CD14-positive monocyte (primary cell): Measurements from ENCODE around the gene ZP4. TPM values are rescaled to one million over a fixed set of nuclear protein-coding genes. Genes with fewer than 3 reads are reported as not detected.

Experiments used
- DNase-seq, 3 donors: peaks; one replicate each; pipeline ENCODE4 v3.0.0-alpha.2; 2011 to 2022
- H2AFZ ChIP-seq: 2 replicates; pipeline ENCODE4 v1.6.0; 2012; ENCODE audit warnings: mild to moderate bottlenecking, low read depth, low read length, inconsistent platforms; ENCODE audit not compliant: insufficient read depth, poor library complexity, severe bottlenecking
- H3K27ac ChIP-seq, 2 donors: 1 replicate in 1 of 2; 2 replicates in 1 of 2; pipeline ENCODE4 v1.5.1; 2012 to 2013; ENCODE audit warnings: low read length in 2 of 2, control low read depth in 1 of 2, inconsistent platforms in 1 of 2, low read depth in 1 of 2, mild to moderate bottlenecking in 1 of 2
- H3K27me3 ChIP-seq, 2 donors: one replicate each; pipeline versions ENCODE4 v1.6.0 to v1.6.1; 2011 to 2013; ENCODE audit warnings: low read length in 2 of 2; ENCODE audit not compliant: control insufficient read depth in 2 of 2, insufficient read depth in 2 of 2
- H3K36me3 ChIP-seq, 2 donors: replicated peaks in 1 of 2; 1 replicate in 1 of 2; 2 replicates in 1 of 2; pipeline versions ENCODE4 v1.5.1 to v1.6.1; 2012 to 2013; ENCODE audit warnings: low read length in 2 of 2, control low read depth in 1 of 2, inconsistent platforms in 1 of 2, mild to moderate bottlenecking in 1 of 2; ENCODE audit not compliant: insufficient read depth in 2 of 2, control insufficient read depth in 1 of 2
- H3K4me1 ChIP-seq, 2 donors: 1 replicate in 1 of 2; 2 replicates in 1 of 2; pipeline versions ENCODE4 v1.5.1 to v1.6.1; 2012 to 2013; ENCODE audit warnings: low read length in 2 of 2, control low read depth in 1 of 2, inconsistent platforms in 1 of 2, mild to moderate bottlenecking in 1 of 2, moderate library complexity in 1 of 2; ENCODE audit not compliant: insufficient read depth in 2 of 2, control insufficient read depth in 1 of 2
- H3K4me2 ChIP-seq: replicated peaks from 2 replicates; pipeline ENCODE3; 2012; ENCODE audit warnings: low read length, moderate library complexity, mild to moderate bottlenecking; ENCODE audit not compliant: poor library complexity, severe bottlenecking; ENCODE audit errors: extremely low read depth
- H3K4me3 ChIP-seq, 3 experiments: fragments of 200-600 bp in 1 of 3; sonication (generic) in 1 of 3; replicated peaks in 1 of 3; 1 replicate in 2 of 3; 2 replicates in 1 of 3; pipeline ENCODE4 v1.5.1; 2011 to 2013; ENCODE audit warnings: low read length in 3 of 3, mild to moderate bottlenecking in 3 of 3, control low read depth in 2 of 3, low read depth in 2 of 3, inconsistent platforms in 1 of 3, moderate library complexity in 1 of 3
- H3K79me2 ChIP-seq: 2 replicates; pipeline ENCODE4 v1.6.0; 2012; ENCODE audit warnings: mild to moderate bottlenecking, control low read depth, inconsistent platforms, low read length, moderate library complexity; ENCODE audit not compliant: insufficient read depth
- H3K9ac ChIP-seq: 2 replicates; pipeline ENCODE4 v1.6.0; 2017; ENCODE audit warnings: low read length, mild to moderate bottlenecking; ENCODE audit not compliant: insufficient read depth, poor library complexity, severe bottlenecking
- H3K9me3 ChIP-seq, 2 donors: replicated peaks in 1 of 2; 1 replicate in 1 of 2; 2 replicates in 1 of 2; pipeline versions ENCODE4 v1.5.1 to v1.6.1; 2012 to 2013; ENCODE audit warnings: low read length in 2 of 2, control low read depth in 1 of 2; ENCODE audit not compliant: control insufficient read depth in 1 of 2, insufficient read depth in 1 of 2
- H4K20me1 ChIP-seq: 2 replicates; pipeline ENCODE4 v1.6.0; 2012; ENCODE audit warnings: mild to moderate bottlenecking, low read length, control low read depth, moderate library complexity; ENCODE audit not compliant: insufficient read depth
- H3K27ac Mint-ChIP-seq, 7 donors: one replicate each; pipeline ENCODE4 v1.8.0; 2020; ENCODE audit warnings: mild to moderate bottlenecking in 7 of 7, mixed read lengths in 7 of 7, moderate library complexity in 6 of 7, inconsistent platforms in 2 of 7
- H3K27me3 Mint-ChIP-seq, 3 donors: one replicate each; pipeline ENCODE4 v1.8.0; 2021 to 2022; ENCODE audit warnings: low read depth in 3 of 3, mild to moderate bottlenecking in 3 of 3, mixed read lengths in 3 of 3, moderate library complexity in 3 of 3, inconsistent platforms in 1 of 3
- H3K36me3 Mint-ChIP-seq, 2 donors: one replicate each; pipeline ENCODE4 v1.8.0; 2020; ENCODE audit warnings: mixed read lengths in 2 of 2, inconsistent platforms in 1 of 2, mild to moderate bottlenecking in 1 of 2
- H3K4me1 Mint-ChIP-seq: one replicate; pipeline ENCODE4 v1.8.0; 2020; ENCODE audit warnings: mild to moderate bottlenecking, mixed read lengths
- H3K4me3 Mint-ChIP-seq, 2 donors: one replicate each; pipeline ENCODE4 v1.8.0; 2020; ENCODE audit warnings: mild to moderate bottlenecking in 2 of 2, mixed read lengths in 2 of 2, moderate library complexity in 1 of 2
- H3K9me3 Mint-ChIP-seq, 7 donors: one replicate each; pipeline ENCODE4 v1.8.0; 2020 to 2022; ENCODE audit warnings: mixed read lengths in 7 of 7, mild to moderate bottlenecking in 6 of 7, moderate library complexity in 6 of 7, inconsistent platforms in 2 of 7
- CTCF ChIP-seq: fragments of 200-600 bp; IDR thresholded peaks from one replicate; pipeline ENCODE4 v1.8.0; 2022; ENCODE audit warnings: antibody characterized with exemption, mild to moderate bottlenecking
- WGBS: methylation state at CpG from one replicate; pipeline ENCODE4 v1.1.5; 2013; ENCODE audit warnings: missing lambda C conversion rate; ENCODE audit not compliant: insufficient coverage; 5-methylcytosine and 5-hydroxymethylcytosine counted together
- intact Hi-C, 2 donors: fragments of 100-400 bp; cut with micrococcal nuclease; formaldehyde crosslinking; loops; one replicate each; pipeline versions ENCODE4 v1.15.0 to v1.15.1; 2023
- polyA plus RNA-seq, 3 donors: library from polyadenylated mRNA; depleted of rRNA in 1 of 3; unstranded in 2 of 3; stranded (reverse) in 1 of 3; fragments of 300-500 nt in 2 of 3; fragments of >200 nt in 1 of 3; fragmentation: Illumina TruSeq in 2 of 3; gene quantifications; 1 replicate in 2 of 3; 2 replicates in 1 of 3; pipeline ENCODE4 v1.2.3, GENCODE V29; 2012 to 2021

Gene ZP4
- polyA plus RNA-seq, 3 donors, result not detected

- no peaks in the 10 kb centered on the region for H3K4me1 Mint-ChIP-seq
- no peak overlapping the region for H3K27ac ChIP-seq
- no peak overlapping the region for H3K27ac Mint-ChIP-seq
- H3K9me3 Mint-ChIP-seq, result peaks cover 0 to 22% (median 6%) of the 10 kb centered on the region in 7 donors
- peaks cover 0 to 7% of the 10 kb centered on the region in 2 donors for H3K9me3 ChIP-seq
- no CpG with 5 or more reads among the region's 3 CpGs for WGBS
- no peak overlapping the region for H3K4me3 ChIP-seq
- no peaks in the 10 kb centered on the region for H3K4me1 ChIP-seq
- H2AFZ ChIP-seq, result no peak overlapping the region
- no peaks in the 10 kb centered on the region for H3K27me3 ChIP-seq
- H3K79me2 ChIP-seq, result no peaks in the 10 kb centered on the region
- H3K4me2 ChIP-seq, result no peak overlapping the region
- no peaks in the 10 kb centered on the region for H3K36me3 ChIP-seq
- no peak overlapping the region for H3K4me3 Mint-ChIP-seq
- intact Hi-C loops, result no loop called here
- peaks cover 0 to 1% (median 1%) of the 10 kb centered on the region in 3 donors for H3K27me3 Mint-ChIP-seq
- no peaks in the 10 kb centered on the region for H4K20me1 ChIP-seq
- no peak for TF ChIP-seq CTCF
- DNase-seq, result no peak
- no peak overlapping the region for H3K9ac ChIP-seq
- no peaks in the 10 kb centered on the region for H3K36me3 Mint-ChIP-seq
These were observed 3.4 kb upstream of the ZP4 start for GRCh38 chr1:237894131-237894530.

- H2AFZ ChIP-seq, result no peak overlapping the region
- H3K9me3 ChIP-seq, result peaks cover 0 to 7% of the 10 kb centered on the region in 2 donors
- H3K36me3 ChIP-seq, result no peaks in the 10 kb centered on the region
- WGBS, result no CpG with 5 or more reads among the region's 3 CpGs
- no peaks in the 10 kb centered on the region for H3K27me3 ChIP-seq
- no peak for TF ChIP-seq CTCF
- no peak overlapping the region for H3K4me3 Mint-ChIP-seq
- H3K4me2 ChIP-seq, result no peak overlapping the region
- peaks cover 0 to 20% (median 5%) of the 10 kb centered on the region in 7 donors for H3K9me3 Mint-ChIP-seq
- H4K20me1 ChIP-seq, result no peaks in the 10 kb centered on the region
- no peak for DNase-seq
- H3K4me1 Mint-ChIP-seq, result no peaks in the 10 kb centered on the region
- no peak overlapping the region for H3K4me3 ChIP-seq
- peaks cover 0 to 1% (median 1%) of the 10 kb centered on the region in 3 donors for H3K27me3 Mint-ChIP-seq
- H3K9ac ChIP-seq, result no peak overlapping the region
- no peak overlapping the region for H3K27ac ChIP-seq
- intact Hi-C loops, result no loop called here
- H3K27ac Mint-ChIP-seq, result no peak overlapping the region
- no peaks in the 10 kb centered on the region for H3K79me2 ChIP-seq
- H3K4me1 ChIP-seq, result no peaks in the 10 kb centered on the region
- H3K36me3 Mint-ChIP-seq, result no peaks in the 10 kb centered on the region
These were observed 1.3 kb upstream of the ZP4 start for GRCh38 chr1:237891979-237892378.
